HepG2 (cell line): ENCODE data around the gene PA2G4. TPM values are rescaled to one million over a fixed set of nuclear protein-coding genes. Genes with fewer than 3 reads are reported as not detected.

Source experiments
- ATAD3A ChIP-seq: sonication (generic); formaldehyde crosslinking; IDR thresholded peaks from 2 replicates; pipeline ENCODE4 v1.4.0; 2020; ENCODE audit warnings: missing genetic modification reagents
- BHLHE40 ChIP-seq: IDR thresholded peaks from 2 replicates; pipeline ENCODE4 v1.6.1; 2011; ENCODE audit warnings: low read length, improper control_type of control experiment
- BORCS8-MEF2B ChIP-seq: sonication (generic); formaldehyde crosslinking; IDR thresholded peaks from 2 replicates; pipeline ENCODE4 v1.8.0; 2022; ENCODE audit warnings: mild to moderate bottlenecking, missing genetic modification reagents
- BRF2 ChIP-seq: sonication (generic); formaldehyde crosslinking; IDR thresholded peaks from 2 replicates; pipeline ENCODE4 v1.8.1; 2022; ENCODE audit warnings: mild to moderate bottlenecking, missing genetic modification reagents
- CENPX ChIP-seq: sonication (generic); formaldehyde crosslinking; IDR thresholded peaks from 2 replicates; pipeline ENCODE4 v1.9.0; 2021; ENCODE audit warnings: mild to moderate bottlenecking, missing genetic modification reagents, moderate library complexity
- DNMT3B ChIP-seq: conservative IDR thresholded peaks from 2 replicates; pipeline ENCODE4 v1.6.1; 2016; ENCODE audit warnings: missing biosample characterization, control low read depth
- ETV6 ChIP-seq: sonication (generic); formaldehyde crosslinking; conservative IDR thresholded peaks from 2 replicates; pipeline ENCODE4 v1.4.0; 2020; ENCODE audit warnings: missing genetic modification reagents
- FOXJ3 ChIP-seq: sonication (generic); formaldehyde crosslinking; IDR thresholded peaks from 2 replicates; pipeline ENCODE4 v1.4.0; 2020; ENCODE audit warnings: missing genetic modification reagents, mild to moderate bottlenecking, borderline replicate concordance
- HMGXB4 ChIP-seq, 2 experiments: sonication (generic) in 1 of 2; formaldehyde crosslinking in 1 of 2; IDR thresholded peaks; 2 replicates each; pipeline versions ENCODE4 v1.4.0 to v1.6.1; 2018 to 2020; ENCODE audit warnings: missing genetic modification reagents in 2 of 2, borderline replicate concordance in 1 of 2, low read depth in 1 of 2, mild to moderate bottlenecking in 1 of 2, missing biosample characterization in 1 of 2
- KLF12 ChIP-seq: sonication (generic); formaldehyde crosslinking; IDR thresholded peaks from 2 replicates; pipeline ENCODE4 v1.4.0; 2020; ENCODE audit warnings: missing genetic modification reagents, borderline replicate concordance
- MAFG ChIP-seq: sonication (generic); formaldehyde crosslinking; IDR thresholded peaks from 2 replicates; pipeline ENCODE4 v1.5.1; 2020; ENCODE audit warnings: mild to moderate bottlenecking, missing genetic modification reagents
- MXD3 ChIP-seq: IDR thresholded peaks from 2 replicates; pipeline ENCODE4 v1.6.1; 2016; ENCODE audit warnings: mild to moderate bottlenecking, missing biosample characterization, missing genetic modification reagents
- TAF15 ChIP-seq: fragments of 200-400 bp; formaldehyde crosslinking; IDR thresholded peaks from one replicate; pipeline ENCODE4 v1.6.1; 2018; ENCODE audit warnings: mild to moderate bottlenecking, low read depth, low read length; ENCODE audit not compliant: poor library complexity, severe bottlenecking
- ZNF180 ChIP-seq: sonication (generic); formaldehyde crosslinking; IDR thresholded peaks from 2 replicates; pipeline ENCODE4 v1.4.0; 2020; ENCODE audit warnings: low read depth, missing genetic modification reagents, borderline replicate concordance
- ZNF232 ChIP-seq: sonication (generic); formaldehyde crosslinking; IDR thresholded peaks from 2 replicates; pipeline ENCODE4 v1.4.0; 2020; ENCODE audit warnings: missing genetic modification reagents, borderline replicate concordance
- ZNF274 ChIP-seq: sonication (generic); formaldehyde crosslinking; IDR thresholded peaks from 2 replicates; pipeline ENCODE4 v1.5.1; 2020; ENCODE audit warnings: mild to moderate bottlenecking, missing genetic modification reagents
- ZNF317 ChIP-seq: sonication (generic); formaldehyde crosslinking; IDR thresholded peaks from 2 replicates; pipeline ENCODE4 v1.5.0; 2020; ENCODE audit warnings: mild to moderate bottlenecking, missing genetic modification reagents
- ZNF44 ChIP-seq: sonication (generic); formaldehyde crosslinking; IDR thresholded peaks from 2 replicates; pipeline ENCODE4 v1.5.1; 2020; ENCODE audit warnings: mild to moderate bottlenecking, missing genetic modification reagents
- ZNF629 ChIP-seq: sonication (generic); formaldehyde crosslinking; conservative IDR thresholded peaks from 2 replicates; pipeline ENCODE4 v1.5.0; 2020; ENCODE audit warnings: missing genetic modification reagents
- ZSCAN9 ChIP-seq: IDR thresholded peaks from 2 replicates; pipeline ENCODE4 v1.6.1; 2016; ENCODE audit warnings: borderline replicate concordance
- polyA plus RNA-seq, 8 experiments: library from polyadenylated mRNA; depleted of rRNA in 3 of 8; stranded (reverse) in 7 of 8; unstranded in 1 of 8; fragments of >200 nt; fragmentation: Illumina TruSeq in 4 of 8; extraction: Trizol in 4 of 8; gene quantifications; 2 replicates each; pipeline versions ENCODE4 v1.2.1 to v1.2.3, GENCODE V29; 2011 to 2016; ENCODE audit warnings: low read depth in 4 of 8, missing spikeins in 1 of 8, mixed read lengths in 1 of 8; ENCODE audit not compliant: insufficient read depth in 1 of 8
- total RNA-seq, 5 experiments: library from RNA; depleted of rRNA; stranded (reverse); fragments of >200 nt; fragmentation: Illumina TruSeq; extraction: Trizol; gene quantifications; 2 replicates each; pipeline ENCODE4 v1.2.3, GENCODE V29; 2016; ENCODE audit warnings: low read depth in 1 of 5

PA2G4 gene
- total and polyA plus RNA-seq, 2 of the 13 experiments (the other 11 are each of a cell fraction or from before 2014, with no cell fraction given) = 147 to 240 TPM

GRCh38 chr12:56117778-56118687 lies 13.7 kb downstream of the PA2G4 start, which contains the start of gene ZC3H10 (continued):
- peak; percentile 92 for TF ChIP-seq TAF15
- peak; percentile 45; the same call in 1 of the 2 replicates for TF ChIP-seq MXD3 (CRISPR knock-in tag)
- TF ChIP-seq BRF2 (CRISPR knock-in tag) = peak; percentile 66; the same call in 1 of the 2 replicates
- peak; percentile 83; the same call in 1 of the 2 replicates for TF ChIP-seq ZNF232 (CRISPR knock-in tag)
- TF ChIP-seq ZNF44 = no peak
- TF ChIP-seq KLF12 = peak; percentile 84; the same call in 1 of the 2 replicates
- 0 out of 2 replicates have a peak, but pooled peaks have one; percentile 48 for TF ChIP-seq ZNF317 (CRISPR knock-in tag)
- no peak for TF ChIP-seq ZNF629 (CRISPR knock-in tag)
- peak; percentile 89 for TF ChIP-seq BHLHE40
- TF ChIP-seq ATAD3A (CRISPR knock-in tag) = no peak
- no peak for TF ChIP-seq ZSCAN9 (CRISPR knock-in tag)
- TF ChIP-seq CENPX (CRISPR knock-in tag) = no peak
- no peak for TF ChIP-seq ZNF180 (CRISPR knock-in tag)
- no peak for TF ChIP-seq MAFG (CRISPR knock-in tag)
- TF ChIP-seq FOXJ3 (CRISPR knock-in tag) = 0 out of 2 replicates have a peak, but pooled peaks have one; percentile 13
- peak; percentile 73; the same call in 1 of the 2 replicates for TF ChIP-seq DNMT3B (CRISPR knock-in tag)
- peak; percentile 68; the same call in 1 of the 2 replicates for TF ChIP-seq ZNF274 (CRISPR knock-in tag)
- TF ChIP-seq HMGXB4 (CRISPR knock-in tag; IDR thresholded peaks at IDR 0.05; ENCODE audit: borderline replicate concordance in 1 of 2, low read depth in 1 of 2) = peak; percentile 81 to 97
- TF ChIP-seq ETV6 (CRISPR knock-in tag) = peak; percentile 99
- TF ChIP-seq BORCS8-MEF2B (CRISPR knock-in tag) = peak; percentile 95
